Measurements from ENCODE around the gene DRAM2. TPM values are rescaled to one million over a fixed set of nuclear protein-coding genes. Genes with fewer than 3 reads are reported as not detected.

Gene DRAM2
- total RNA-seq: 10 to 100 TPM; 28.7 to 31.6 (median 30.0) TPM

DNA sequence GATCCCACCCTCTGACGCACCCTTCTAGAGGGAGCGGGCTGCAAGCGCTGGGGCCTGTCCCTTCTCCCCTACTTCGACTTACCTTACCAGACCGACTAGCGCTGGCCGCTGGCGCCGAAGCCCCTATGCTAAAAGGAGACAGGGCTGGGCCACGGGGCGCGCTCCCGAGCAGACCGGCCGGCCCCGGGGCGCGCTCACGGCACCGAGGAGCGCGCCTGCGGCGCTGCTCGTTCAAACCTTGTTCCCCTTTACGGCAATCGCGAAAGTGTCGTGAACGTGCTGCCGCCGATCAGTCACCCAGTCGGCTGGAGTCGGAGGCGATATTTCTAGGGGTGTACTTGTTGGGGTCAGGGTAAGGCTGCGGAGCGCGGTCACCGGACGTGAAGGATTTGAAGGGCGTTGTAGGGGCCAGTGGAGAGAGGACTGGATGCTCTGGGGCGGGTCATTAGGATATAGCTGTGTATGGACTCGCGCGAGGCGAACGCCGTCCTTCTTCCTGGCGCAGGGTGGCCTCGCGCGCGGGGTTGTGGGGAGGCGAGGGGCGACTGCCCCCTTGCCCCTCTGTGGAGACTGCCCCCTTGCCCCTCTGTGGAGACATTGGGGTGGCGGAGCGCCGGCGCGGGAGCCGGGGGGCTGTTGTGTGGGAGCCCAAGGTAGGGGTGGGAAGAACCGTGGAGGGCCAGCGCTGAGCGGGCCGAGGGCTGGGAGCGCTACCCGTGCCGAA is at the start of gene DRAM2, which contains the start of gene CEPT1:
DRAM2 (minus strand) TSS at position 138 of the 724 bp plus-strand sequence. CDS start 8,539 bp downstream, outside the sequence.
CEPT1 (plus strand) TSS at position 268 of the 724 bp plus-strand sequence. CDS start 7,492 bp downstream, outside the sequence.
- intact Hi-C loops (cut with DNase I): no loop called here

DNA sequence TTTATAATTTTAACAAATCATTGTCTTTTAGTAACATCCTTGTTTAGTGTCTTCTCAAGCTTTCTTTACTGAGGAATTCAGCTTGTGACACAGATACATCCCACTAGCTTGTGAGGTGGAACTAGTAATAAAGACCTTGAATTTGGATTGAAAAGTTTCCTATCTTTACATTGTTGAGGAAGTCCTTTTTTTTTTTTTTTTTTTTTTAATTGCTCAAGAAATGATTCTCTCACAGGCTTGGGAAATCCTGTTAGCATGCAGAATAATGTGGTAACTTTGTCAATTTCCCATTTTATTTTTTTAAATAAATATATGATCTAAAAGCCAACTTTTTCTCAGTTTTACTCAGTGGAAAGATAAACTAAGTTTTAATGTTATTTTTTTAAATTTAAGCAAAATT is 44.8 kb upstream of the DRAM2 start:
- Histone ChIP-seq H3K27ac (replicated peaks in 1 of 4) (no peak overlapping the region), H3K4me3 (no peak overlapping the region), H3K36me3 (peaks cover 22 to 82% (median 54%) of the 10 kb centered on the region in 4 donors), H3K4me1 (no peaks in the 10 kb centered on the region), H3K27me3 (no peaks in the 10 kb centered on the region), H3K9me3 (no peaks in the 10 kb centered on the region)
- TF ChIP-seq EP300 (IDR thresholded peaks at IDR 0.05) (no peak), POLR2A (IDR thresholded peaks at IDR 0.05; ENCODE audit: low read depth) (no peak), POLR2AphosphoS5 (IDR thresholded peaks at IDR 0.05) (no peak)
- TF ChIP-seq, protein P1, sequence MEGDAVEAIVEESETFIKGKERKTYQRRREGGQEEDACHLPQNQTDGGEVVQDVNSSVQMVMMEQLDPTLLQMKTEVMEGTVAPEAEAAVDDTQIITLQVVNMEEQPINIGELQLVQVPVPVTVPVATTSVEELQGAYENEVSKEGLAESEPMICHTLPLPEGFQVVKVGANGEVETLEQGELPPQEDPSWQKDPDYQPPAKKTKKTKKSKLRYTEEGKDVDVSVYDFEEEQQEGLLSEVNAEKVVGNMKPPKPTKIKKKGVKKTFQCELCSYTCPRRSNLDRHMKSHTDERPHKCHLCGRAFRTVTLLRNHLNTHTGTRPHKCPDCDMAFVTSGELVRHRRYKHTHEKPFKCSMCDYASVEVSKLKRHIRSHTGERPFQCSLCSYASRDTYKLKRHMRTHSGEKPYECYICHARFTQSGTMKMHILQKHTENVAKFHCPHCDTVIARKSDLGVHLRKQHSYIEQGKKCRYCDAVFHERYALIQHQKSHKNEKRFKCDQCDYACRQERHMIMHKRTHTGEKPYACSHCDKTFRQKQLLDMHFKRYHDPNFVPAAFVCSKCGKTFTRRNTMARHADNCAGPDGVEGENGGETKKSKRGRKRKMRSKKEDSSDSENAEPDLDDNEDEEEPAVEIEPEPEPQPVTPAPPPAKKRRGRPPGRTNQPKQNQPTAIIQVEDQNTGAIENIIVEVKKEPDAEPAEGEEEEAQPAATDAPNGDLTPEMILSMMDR (IDR thresholded peaks at IDR 0.05): no peak
- no peak for DNase-seq (ENCODE audit: extremely low spot score)
- intact Hi-C loops (cut with DNase I): no loop called here

More for the DNA sequence above, at the start of gene DRAM2, which contains the start of gene CEPT1:
- H3K27me3 ChIP-seq: no peaks in the 10 kb centered on the region
- TF ChIP-seq, protein P1 (IDR thresholded peaks at IDR 0.05): no peak
- TF ChIP-seq POLR2A (IDR thresholded peaks at IDR 0.05; ENCODE audit: low read depth) (peak; percentile 20), POLR2AphosphoS5 (IDR thresholded peaks at IDR 0.05) (peak; percentile 80 to 86)
- H3K4me3 ChIP-seq: peak within 1 kb of the TSS; percentile 58 to 96 (median 85)
- no peaks in the 10 kb centered on the region for H3K9me3 ChIP-seq
- peaks cover 0 to 17% (median 8%) of the 10 kb centered on the region in 4 donors for H3K36me3 ChIP-seq
- peaks cover 28 to 39% (median 34%) of the 10 kb centered on the region in 4 donors for H3K4me1 ChIP-seq
- 0% methylated on average over 30 of the region's 68 CpGs for WGBS
- peak within 1 kb of the TSS; percentile 92 to 96 (median 93) for H3K27ac ChIP-seq (replicated peaks in 1 of 4)
- DNase-seq (ENCODE audit: extremely low spot score): peak; percentile 98

DNA sequence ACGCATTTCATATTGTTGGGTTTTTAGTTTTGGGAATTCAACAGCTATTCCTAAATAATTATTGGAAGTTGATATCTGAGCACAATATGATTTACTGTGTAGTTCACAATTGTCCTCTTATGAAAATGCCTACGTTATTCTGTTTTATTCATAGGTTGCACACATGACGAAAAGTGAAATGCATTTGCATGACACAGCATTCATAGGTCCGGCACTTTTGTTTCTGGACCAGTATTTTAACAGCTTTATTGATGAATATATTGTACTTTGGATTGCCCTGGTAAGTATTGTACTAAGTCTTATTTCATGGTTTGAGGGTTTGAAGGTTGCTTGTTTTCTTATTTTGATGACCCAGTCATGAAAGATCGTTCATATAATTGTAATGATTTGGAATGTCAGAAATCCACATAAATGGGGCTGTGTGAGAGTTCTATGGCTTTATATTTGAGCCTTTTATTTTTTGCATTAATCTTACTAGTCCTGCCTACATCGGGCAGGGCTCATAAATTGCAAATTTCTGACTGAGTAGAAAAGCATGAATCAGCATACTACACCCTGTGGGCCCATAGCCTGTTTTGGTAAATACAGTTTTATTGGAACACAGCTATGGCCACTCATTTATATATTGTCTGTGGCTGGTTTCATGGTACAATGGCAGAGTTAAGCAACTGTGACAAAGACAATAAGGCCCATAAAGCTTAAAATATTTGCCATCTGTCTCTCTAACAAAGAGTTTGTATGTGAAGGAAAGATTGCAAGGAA is 43.6 kb upstream of the DRAM2 start:
- 90% methylated on average over 6 of the region's 6 CpGs for WGBS
- no peak for DNase-seq (ENCODE audit: extremely low spot score)
- TF ChIP-seq POLR2AphosphoS5 (IDR thresholded peaks at IDR 0.05): no peak
- TF ChIP-seq POLR2A (IDR thresholded peaks at IDR 0.05; ENCODE audit: low read depth): no peak
- intact Hi-C loops (cut with DNase I): no loop called here
- Histone ChIP-seq H3K4me1 (no peaks in the 10 kb centered on the region), H3K27ac (replicated peaks in 1 of 4) (no peak overlapping the region), H3K27me3 (no peaks in the 10 kb centered on the region), H3K9me3 (no peaks in the 10 kb centered on the region), H3K4me3 (no peak overlapping the region), H3K36me3 (peaks cover 22 to 75% (median 54%) of the 10 kb centered on the region in 4 donors)

DNA sequence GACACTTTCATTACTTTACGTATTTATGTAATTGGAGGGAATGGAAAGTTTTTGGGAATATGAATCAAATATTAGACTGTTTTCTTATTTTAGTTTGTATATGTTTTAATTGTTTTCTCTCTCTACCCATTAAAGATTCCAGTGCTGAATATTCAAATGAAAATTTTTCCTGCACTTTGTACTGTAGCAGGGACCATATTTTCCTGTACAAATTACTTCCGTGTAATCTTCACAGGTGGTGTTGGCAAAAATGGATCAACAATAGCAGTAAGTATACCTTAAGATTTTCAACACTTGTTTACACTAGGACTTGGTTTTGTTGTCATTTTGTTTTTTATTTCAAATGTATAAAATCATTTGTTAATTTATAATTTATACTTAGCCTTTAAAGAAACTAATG is 42.2 kb upstream of the DRAM2 start:
- Histone ChIP-seq H3K27ac (replicated peaks in 1 of 4) (no peak overlapping the region), H3K4me1 (no peaks in the 10 kb centered on the region), H3K9me3 (no peaks in the 10 kb centered on the region), H3K36me3 (peaks cover 22 to 75% (median 45%) of the 10 kb centered on the region in 4 donors), H3K27me3 (no peaks in the 10 kb centered on the region), H3K4me3 (no peak overlapping the region)
- DNase-seq (ENCODE audit: extremely low spot score): no peak
- intact Hi-C loops (cut with DNase I): no loop called here
- WGBS: 97% methylated on average over 2 of the region's 2 CpGs
- TF ChIP-seq EP300 (IDR thresholded peaks at IDR 0.05): no peak
- no peak for TF ChIP-seq POLR2AphosphoS5 (IDR thresholded peaks at IDR 0.05)
- TF ChIP-seq POLR2A (IDR thresholded peaks at IDR 0.05; ENCODE audit: low read depth): no peak
- TF ChIP-seq, protein P1 (IDR thresholded peaks at IDR 0.05): no peak

DNA sequence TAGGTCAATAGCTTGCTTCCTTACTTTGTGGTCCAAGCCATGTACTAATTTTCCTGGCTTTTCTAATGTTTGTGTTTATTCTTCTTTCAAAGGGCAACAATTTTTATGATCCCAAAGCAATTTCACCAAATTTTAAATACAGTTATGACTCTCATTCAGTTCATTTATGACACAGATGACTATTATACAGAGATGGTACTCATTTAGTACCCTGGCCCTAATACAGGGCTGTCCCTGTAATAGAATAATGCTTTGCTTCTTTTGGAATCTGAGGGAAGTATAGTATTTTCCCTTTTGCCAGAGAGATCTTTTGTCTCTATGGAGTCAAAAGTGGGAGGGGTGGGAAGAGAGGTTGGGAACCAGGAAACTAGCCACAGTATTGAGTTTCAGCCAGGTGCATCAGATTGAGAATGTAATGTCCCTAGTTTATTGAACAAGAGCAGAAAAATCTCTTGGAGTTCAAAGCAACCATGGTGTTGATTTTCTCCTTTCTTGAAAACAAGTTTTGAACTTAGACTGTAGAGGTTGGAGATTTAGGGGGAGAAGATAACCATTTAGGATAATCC is 40.2 kb upstream of the DRAM2 start:
- no peak for DNase-seq (ENCODE audit: extremely low spot score)
- intact Hi-C loops (cut with DNase I): no loop called here
- H3K4me3 ChIP-seq: no peak overlapping the region
- no peaks in the 10 kb centered on the region for H3K9me3 ChIP-seq
- no peaks in the 10 kb centered on the region for H3K27me3 ChIP-seq
- no peak for TF ChIP-seq EP300 (IDR thresholded peaks at IDR 0.05)
- no peaks in the 10 kb centered on the region for H3K4me1 ChIP-seq
- H3K36me3 ChIP-seq: peaks cover 21 to 70% (median 40%) of the 10 kb centered on the region in 4 donors
- no peak overlapping the region for H3K27ac ChIP-seq (replicated peaks in 1 of 4)
